Retinal pigment epithelial cell (primary cell): ENCODE measurements around the gene PPP2R1B.

Experiments
- DNase-seq: peaks from one replicate; pipeline ENCODE4 v3.0.0-alpha.2; 2010; ENCODE audit warnings: low read depth
- H3K4me3 ChIP-seq: 2 replicates; pipeline ENCODE4 v1.5.1; 2011; ENCODE audit warnings: mild to moderate bottlenecking, low read length, control low read depth, moderate library complexity
- CTCF ChIP-seq: conservative IDR thresholded peaks from 2 replicates; pipeline ENCODE4 v1.5.1; 2011; ENCODE audit warnings: low read depth, low read length, control low read depth, inconsistent platforms

PPP2R1B gene

GRCh38 chr11:111702623-111703022 lies 63.6 kb downstream of the PPP2R1B start:
- no peak for DNase-seq
- TF ChIP-seq CTCF, result no peak
- no peak overlapping the region for H3K4me3 ChIP-seq

GRCh38 chr11:111700162-111700561 lies 66.0 kb downstream of the PPP2R1B start:
- no peak overlapping the region for H3K4me3 ChIP-seq
- DNase-seq, result no peak
- TF ChIP-seq CTCF, result no peak

- TF ChIP-seq CTCF, result no peak
- DNase-seq, result no peak
- H3K4me3 ChIP-seq, result no peak overlapping the region
These were observed 66.5 kb downstream of the PPP2R1B start for GRCh38 chr11:111699579-111700156.

GRCh38 chr11:111698852-111699559 lies 67.2 kb downstream of the PPP2R1B start:
- no peak for TF ChIP-seq CTCF
- no peak for DNase-seq
- H3K4me3 ChIP-seq, result no peak overlapping the region

- H3K4me3 ChIP-seq, result no peak overlapping the region
- TF ChIP-seq CTCF, result no peak
- DNase-seq, result no peak
These were observed 68.2 kb downstream of the PPP2R1B start for GRCh38 chr11:111697933-111698371.

GRCh38 chr11:111696556-111696955 lies 69.6 kb downstream of the PPP2R1B start:
- DNase-seq, result no peak
- no peak overlapping the region for H3K4me3 ChIP-seq
- TF ChIP-seq CTCF, result no peak

- DNase-seq, result no peak
- TF ChIP-seq CTCF, result no peak
- H3K4me3 ChIP-seq, result no peak overlapping the region
These were observed 71.3 kb downstream of the PPP2R1B start for GRCh38 chr11:111694851-111695250.
